Retinal pigment epithelial cell (primary cell): ENCODE measurements around the gene TAAR1.

ENCODE experiments used
- DNase-seq: peaks from one replicate; pipeline ENCODE4 v3.0.0-alpha.2; 2010; ENCODE audit warnings: low read depth
- H3K4me3 ChIP-seq: 2 replicates; pipeline ENCODE4 v1.5.1; 2011; ENCODE audit warnings: mild to moderate bottlenecking, low read length, control low read depth, moderate library complexity
- CTCF ChIP-seq: conservative IDR thresholded peaks from 2 replicates; pipeline ENCODE4 v1.5.1; 2011; ENCODE audit warnings: low read depth, low read length, control low read depth, inconsistent platforms

The TAAR1 gene

DNA sequence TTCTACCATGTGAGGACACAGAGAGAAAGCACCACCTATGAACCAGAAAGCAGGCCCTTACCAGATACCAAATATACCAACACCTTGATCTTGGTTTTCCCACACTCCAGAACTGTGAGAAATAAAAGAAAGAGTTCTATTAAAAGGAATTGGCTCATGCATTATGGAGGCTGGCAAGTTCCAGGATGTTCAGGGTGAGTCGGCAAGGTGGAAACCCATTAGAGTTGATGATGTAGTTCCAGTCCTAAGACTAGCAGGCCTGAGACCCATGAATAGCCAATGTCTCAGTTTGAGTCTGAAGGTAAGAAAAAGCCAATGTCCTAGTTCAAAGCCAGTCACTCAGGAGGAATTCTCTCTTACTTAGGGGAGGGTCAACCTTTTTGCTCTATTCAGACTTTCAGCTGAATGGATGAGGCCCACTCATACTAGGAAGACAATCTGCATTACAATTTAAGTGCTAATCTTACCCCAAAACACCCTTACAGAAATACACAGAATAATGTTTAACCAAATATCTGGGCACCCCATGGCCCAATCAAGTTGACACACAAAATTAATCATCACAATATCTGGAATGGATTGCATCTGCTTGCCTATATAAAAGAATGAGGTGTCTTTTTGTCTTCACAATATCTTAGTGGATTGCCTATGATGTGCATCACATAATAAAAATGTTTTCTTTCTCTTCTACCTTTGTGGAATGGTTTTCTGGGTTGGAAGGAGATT, 5.5 kb upstream of the TAAR1 start:
- no peak for DNase-seq
- no peak overlapping the region for H3K4me3 ChIP-seq
- TF ChIP-seq CTCF = no peak

- no peak for DNase-seq
- no peak overlapping the region for H3K4me3 ChIP-seq
- no peak for TF ChIP-seq CTCF
Observed at GRCh38 chr6:132663661-132664060, 4.7 kb upstream of the TAAR1 start.

DNA sequence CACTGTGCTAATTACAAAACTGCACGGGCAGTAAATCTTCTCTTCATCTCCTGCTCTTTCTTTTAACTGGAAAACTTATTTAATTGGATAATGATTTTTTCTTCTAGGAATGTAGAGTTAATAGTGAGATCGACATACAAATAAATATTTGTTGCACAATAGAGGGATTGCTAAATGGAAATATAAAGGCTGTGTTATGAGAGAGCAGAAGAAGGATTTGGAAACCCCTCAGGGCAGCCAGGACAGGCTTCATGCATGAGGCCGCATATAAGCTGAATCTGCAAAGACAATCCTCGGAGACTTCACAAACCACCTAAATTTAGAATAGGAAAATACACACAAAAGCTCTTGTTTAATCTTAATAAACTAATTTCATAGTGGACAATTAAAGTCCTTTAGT, 2.9 kb upstream of the TAAR1 start:
- DNase-seq = no peak
- no peak for TF ChIP-seq CTCF

DNA sequence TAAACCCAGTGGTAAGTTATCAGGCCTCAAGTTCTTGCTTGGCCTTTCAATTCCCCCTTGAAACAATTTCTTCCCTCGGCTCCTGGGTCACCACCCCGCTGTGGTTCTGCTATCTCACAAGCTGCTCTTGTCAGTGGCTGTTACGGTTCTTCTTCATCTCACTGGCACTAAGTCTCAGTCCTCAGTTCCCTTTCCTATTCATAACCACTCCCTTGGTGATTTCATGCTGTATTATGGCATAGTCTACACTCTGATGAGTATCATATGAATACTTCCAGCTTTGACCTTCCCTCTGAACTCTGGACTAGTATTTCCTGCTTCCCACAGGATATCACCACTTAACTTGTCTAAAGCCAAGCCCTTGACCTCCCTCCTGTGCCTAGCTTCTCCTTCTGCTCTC, 7.9 kb downstream of the TAAR1 start:
- no peak for DNase-seq
- no peak for TF ChIP-seq CTCF
- no peak overlapping the region for H3K4me3 ChIP-seq

More for the DNA sequence above, 2.9 kb upstream of the TAAR1 start:
- H3K4me3 ChIP-seq = no peak overlapping the region

GRCh38 chr6:132650429-132650828, 8.6 kb downstream of the TAAR1 start:
- H3K4me3 ChIP-seq = no peak overlapping the region
- no peak for TF ChIP-seq CTCF
- DNase-seq = no peak

DNA sequence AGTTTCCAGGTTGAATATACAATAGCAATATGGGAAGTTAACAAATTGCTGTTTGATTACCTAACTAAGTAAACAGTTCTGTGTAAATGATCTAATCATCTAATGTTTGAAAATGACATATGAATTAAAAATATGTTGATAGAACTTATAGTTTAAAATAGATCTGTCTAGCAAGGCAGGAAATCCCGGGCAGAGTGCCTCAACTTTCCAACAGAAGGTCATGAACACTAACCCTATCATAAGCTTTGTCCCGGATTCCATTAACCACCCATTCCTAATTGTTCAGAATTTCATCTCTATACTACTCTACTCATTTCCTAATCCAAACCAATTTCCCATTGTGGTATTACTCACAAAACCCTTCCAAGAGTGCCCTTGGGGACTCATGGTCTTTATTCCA, 10.2 kb downstream of the TAAR1 start:
- no peak for TF ChIP-seq CTCF
- no peak for DNase-seq
- H3K4me3 ChIP-seq = no peak overlapping the region

- no peak for DNase-seq
- H3K4me3 ChIP-seq = no peak overlapping the region
- no peak for TF ChIP-seq CTCF
Observed at GRCh38 chr6:132648356-132648755, 10.6 kb downstream of the TAAR1 start.
